Spleen (tissue), 11 donors: ENCODE measurements around the gene GPR62. TPM values are rescaled to one million over a fixed set of nuclear protein-coding genes. Genes with fewer than 3 reads are reported as not detected.

Source experiments
- DNase-seq: peaks from one replicate; pipeline ENCODE4 v3.0.0-alpha.2; 2020
- H3K27ac ChIP-seq, 8 donors: fragments of 200-600 bp; sonication (generic) in 7 of 8; 1 replicate in 4 of 8; 2 replicates in 4 of 8; pipeline versions ENCODE4 v1.5.0 to v1.8.0; 2016 to 2021; ENCODE audit warnings: inconsistent platforms in 4 of 8, mild to moderate bottlenecking in 4 of 8, moderate library complexity in 1 of 8
- H3K27me3 ChIP-seq, 7 donors: fragments of 200-600 bp; sonication (generic) in 6 of 7; replicated peaks in 1 of 7; 1 replicate in 4 of 7; 2 replicates in 3 of 7; pipeline versions ENCODE4 v1.5.0 to v1.8.0; 2016 to 2021; ENCODE audit warnings: inconsistent platforms in 3 of 7, mild to moderate bottlenecking in 1 of 7
- H3K36me3 ChIP-seq, 6 donors: fragments of 200-600 bp; sonication (generic) in 5 of 6; 1 replicate in 4 of 6; 2 replicates in 2 of 6; pipeline versions ENCODE4 v1.5.0 to v1.8.0; 2016 to 2021; ENCODE audit warnings: inconsistent platforms in 2 of 6
- H3K4me1 ChIP-seq, 6 donors: fragments of 200-600 bp; sonication (generic) in 5 of 6; 1 replicate in 3 of 6; 2 replicates in 3 of 6; pipeline versions ENCODE4 v1.5.0 to v1.8.0; 2016 to 2021; ENCODE audit warnings: inconsistent platforms in 3 of 6
- H3K4me3 ChIP-seq, 8 donors: fragments of 200-600 bp; sonication (generic) in 7 of 8; 1 replicate in 4 of 8; 2 replicates in 4 of 8; pipeline versions ENCODE4 v1.5.0 to v1.8.0; 2016 to 2021; ENCODE audit warnings: inconsistent platforms in 4 of 8, mild to moderate bottlenecking in 4 of 8, moderate library complexity in 2 of 8
- H3K9me3 ChIP-seq, 8 donors: fragments of 200-600 bp; sonication (generic) in 7 of 8; 1 replicate in 4 of 8; 2 replicates in 4 of 8; pipeline versions ENCODE4 v1.5.0 to v1.8.0; 2016 to 2021; ENCODE audit warnings: inconsistent platforms in 4 of 8
- POLR2A ChIP-seq, 3 donors: fragments of 450-650 bp; IDR thresholded peaks; one replicate each; pipeline ENCODE4 v1.5.1; 2017; ENCODE audit warnings: antibody characterized with exemption in 3 of 3, mild to moderate bottlenecking in 1 of 3
- POLR2AphosphoS5 ChIP-seq, 3 donors: sonication (generic); formaldehyde crosslinking; IDR thresholded peaks; one replicate each; pipeline ENCODE4 v1.5.1; 2017; ENCODE audit warnings: antibody characterized with exemption in 3 of 3
- WGBS, 5 donors: extraction: QIAGEN DNeasy Blood & Tissue Kit in 3 of 5; methylation state at CpG; one replicate each; pipeline versions ENCODE4 v1.1.5 to v1.1.7; 2013 to 2018; 5-methylcytosine and 5-hydroxymethylcytosine counted together
- intact Hi-C: fragments of 100-400 bp; cut with DNase I; formaldehyde crosslinking; loops from one replicate; pipeline ENCODE4 v1.15.0; 2023; ENCODE audit warnings: low total_unique reads
- polyA plus RNA-seq, 3 donors: library from polyadenylated mRNA; stranded (reverse); fragments of 200-250 nt; gene quantifications; one replicate each; pipeline ENCODE4 v1.2.1, GENCODE V29; 2013
- total RNA-seq, 7 donors: library from RNA; depleted of rRNA in 3 of 7; stranded (reverse); fragments of >200 nt in 3 of 7; fragmentation: NEBNext Ultra II Directional in 4 of 7; extraction: Animal tissue kit (Norgen Biotek cat#: 25700) in 4 of 7; gene quantifications; one replicate each; pipeline versions ENCODE4 v1.1.0 to v1.2.1, GENCODE V29; 2016 to 2021
- TF ChIP-seq, protein P1 (sequence below), 11 experiments: fragments of 200-600 bp in 7 of 11; fragments of 450-650 bp in 4 of 11; sonication (generic) in 4 of 11; IDR thresholded peaks in 8 of 11; conservative IDR thresholded peaks in 3 of 11; 1 replicate in 7 of 11; 2 replicates in 4 of 11; pipeline versions ENCODE4 v1.4.0 to v1.8.0; 2016 to 2021; ENCODE audit warnings: antibody characterized with exemption in 11 of 11, inconsistent platforms in 4 of 11, mild to moderate bottlenecking in 1 of 11
- donor health status: healthy with polysubstance abuse.
- donor health status: DM: no; HTN: no; CAD: no; lungs with moderate emphysema.
- donor health status: DM: no; HTN: no; CAD: no.
- donor health status: Bipolar disorder and iron deficiency.
- donor health status: healthy.
- donor health status: DM: no; HTN: no; CAD: no.
- donor health status: DM: yes; HTN: yes; CAD: no.

The GPR62 gene
- total and polyA plus RNA-seq, 10 donors, result 0.04 to 0.39 (median 0.05) TPM; not detected in 6

DNA sequence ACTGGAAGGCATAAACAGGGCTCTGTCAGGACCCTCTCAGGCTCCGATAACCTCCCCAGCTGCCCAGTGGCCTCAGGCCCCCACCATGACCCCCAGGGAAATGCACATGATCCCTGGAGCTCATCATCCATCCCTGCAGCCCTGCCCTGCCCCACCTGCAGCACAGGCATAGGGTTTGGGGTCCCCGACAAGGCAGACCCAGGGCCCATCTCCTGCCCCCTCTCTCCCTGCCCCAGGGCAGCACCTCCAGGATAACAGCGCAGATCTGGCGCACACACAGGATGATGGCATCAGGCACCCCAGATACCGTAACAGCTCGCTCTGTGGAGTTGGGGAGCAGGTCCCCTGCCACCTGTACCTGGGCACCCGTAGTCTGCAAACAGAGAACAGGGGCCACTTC lies 4.5 kb downstream of the GPR62 start:
- 96 to 100% (median 97%) methylated on average over 1 to 7 of the region's 7 CpGs for WGBS, 5 donors
- DNase-seq, result no peak
- peaks cover 0 to 34% (median 0%) of the 10 kb centered on the region in 6 donors for H3K36me3 ChIP-seq
- intact Hi-C loops, result no loop called here
- peaks cover 0 to 35% (median 15%) of the 10 kb centered on the region in 7 donors for H3K27me3 ChIP-seq
- H3K9me3 ChIP-seq, result no peaks in the 10 kb centered on the region
- H3K4me1 ChIP-seq, result peaks cover 6 to 56% (median 27%) of the 10 kb centered on the region in 6 donors
- H3K4me3 ChIP-seq, result no peak overlapping the region
- H3K27ac ChIP-seq, result no peak overlapping the region
- TF ChIP-seq POLR2A (IDR thresholded peaks at IDR 0.05) (no peak), POLR2AphosphoS5 (IDR thresholded peaks at IDR 0.05) (no peak)
- TF ChIP-seq, protein P1, sequence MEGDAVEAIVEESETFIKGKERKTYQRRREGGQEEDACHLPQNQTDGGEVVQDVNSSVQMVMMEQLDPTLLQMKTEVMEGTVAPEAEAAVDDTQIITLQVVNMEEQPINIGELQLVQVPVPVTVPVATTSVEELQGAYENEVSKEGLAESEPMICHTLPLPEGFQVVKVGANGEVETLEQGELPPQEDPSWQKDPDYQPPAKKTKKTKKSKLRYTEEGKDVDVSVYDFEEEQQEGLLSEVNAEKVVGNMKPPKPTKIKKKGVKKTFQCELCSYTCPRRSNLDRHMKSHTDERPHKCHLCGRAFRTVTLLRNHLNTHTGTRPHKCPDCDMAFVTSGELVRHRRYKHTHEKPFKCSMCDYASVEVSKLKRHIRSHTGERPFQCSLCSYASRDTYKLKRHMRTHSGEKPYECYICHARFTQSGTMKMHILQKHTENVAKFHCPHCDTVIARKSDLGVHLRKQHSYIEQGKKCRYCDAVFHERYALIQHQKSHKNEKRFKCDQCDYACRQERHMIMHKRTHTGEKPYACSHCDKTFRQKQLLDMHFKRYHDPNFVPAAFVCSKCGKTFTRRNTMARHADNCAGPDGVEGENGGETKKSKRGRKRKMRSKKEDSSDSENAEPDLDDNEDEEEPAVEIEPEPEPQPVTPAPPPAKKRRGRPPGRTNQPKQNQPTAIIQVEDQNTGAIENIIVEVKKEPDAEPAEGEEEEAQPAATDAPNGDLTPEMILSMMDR (IDR thresholded peaks at IDR 0.05 in 8 of 11, conservative IDR thresholded peaks at IDR 0.05 in 3 of 11), result no peak

DNA sequence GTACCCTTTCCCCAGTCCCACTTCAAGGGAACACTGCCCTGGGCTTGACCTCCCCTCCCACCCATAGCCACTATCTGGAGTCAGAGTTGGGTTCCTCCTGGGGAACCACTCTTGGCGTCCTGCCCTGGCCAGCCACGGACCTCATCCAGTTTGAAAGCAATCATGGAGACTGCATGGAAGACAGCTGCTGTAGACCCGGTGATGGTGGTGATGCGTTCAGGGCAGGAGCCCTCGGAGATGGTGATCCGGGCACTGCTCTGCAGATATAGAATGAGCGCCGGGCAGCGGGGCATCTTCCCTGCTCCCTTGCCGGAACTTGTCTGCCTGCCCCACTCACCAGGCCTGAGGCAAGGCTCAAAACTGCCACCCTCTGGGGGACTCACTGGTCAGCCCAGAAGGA lies 5.2 kb downstream of the GPR62 start:
- no peak for DNase-seq
- Histone ChIP-seq H3K4me1 (peaks cover 6 to 55% (median 25%) of the 10 kb centered on the region in 6 donors), H3K27ac (no peak overlapping the region), H3K4me3 (no peak overlapping the region), H3K9me3 (no peaks in the 10 kb centered on the region), H3K36me3 (peaks cover 0 to 34% (median 0%) of the 10 kb centered on the region in 6 donors), H3K27me3 (peaks cover 0 to 27% (median 12%) of the 10 kb centered on the region in 7 donors)
- TF ChIP-seq, protein P1 (IDR thresholded peaks at IDR 0.05 in 8 of 11, conservative IDR thresholded peaks at IDR 0.05 in 3 of 11), result no peak
- no peak for TF ChIP-seq POLR2A (IDR thresholded peaks at IDR 0.05)
- no peak for TF ChIP-seq POLR2AphosphoS5 (IDR thresholded peaks at IDR 0.05)
- intact Hi-C loops, result no loop called here
- 83 to 96% (median 92%) methylated on average over 8 to 10 of the region's 10 CpGs for WGBS, 5 donors

DNA sequence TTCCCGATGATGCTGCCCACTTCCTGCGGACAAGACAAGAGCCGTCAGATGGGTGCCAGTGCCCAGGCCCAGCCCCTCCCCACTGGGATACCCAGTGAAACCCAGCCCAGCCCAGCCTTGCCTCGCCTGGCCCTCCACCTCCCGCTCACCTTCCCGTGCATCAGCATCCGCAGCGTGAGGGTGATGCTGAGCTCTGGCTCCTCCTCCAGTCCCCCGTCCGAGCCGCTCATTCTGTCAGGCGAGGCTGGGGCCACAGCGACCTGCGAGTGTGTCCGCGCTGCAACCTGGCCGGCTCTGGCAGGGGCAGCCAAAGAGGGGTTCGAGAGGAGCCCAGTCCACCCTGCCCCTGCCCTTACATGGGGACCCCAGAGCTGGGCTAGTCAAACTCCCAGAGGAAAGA lies 5.8 kb downstream of the GPR62 start:
- no peak overlapping the region for H3K27ac ChIP-seq
- peaks cover 0 to 34% (median 0%) of the 10 kb centered on the region in 6 donors for H3K36me3 ChIP-seq
- peaks cover 6 to 52% (median 22%) of the 10 kb centered on the region in 6 donors for H3K4me1 ChIP-seq
- no peak for TF ChIP-seq POLR2A (IDR thresholded peaks at IDR 0.05)
- TF ChIP-seq POLR2AphosphoS5 (IDR thresholded peaks at IDR 0.05), result no peak
- TF ChIP-seq, protein P1 (IDR thresholded peaks at IDR 0.05 in 8 of 11, conservative IDR thresholded peaks at IDR 0.05 in 3 of 11), result no peak
- intact Hi-C loops, result no loop called here
- DNase-seq, result no peak
- no peaks in the 10 kb centered on the region for H3K9me3 ChIP-seq
- H3K4me3 ChIP-seq, result no peak overlapping the region
- H3K27me3 ChIP-seq, result peaks cover 0 to 21% (median 7%) of the 10 kb centered on the region in 7 donors
- WGBS, 5 donors, result 91 to 95% (median 95%) methylated on average over 14 to 18 of the region's 18 CpGs

DNA sequence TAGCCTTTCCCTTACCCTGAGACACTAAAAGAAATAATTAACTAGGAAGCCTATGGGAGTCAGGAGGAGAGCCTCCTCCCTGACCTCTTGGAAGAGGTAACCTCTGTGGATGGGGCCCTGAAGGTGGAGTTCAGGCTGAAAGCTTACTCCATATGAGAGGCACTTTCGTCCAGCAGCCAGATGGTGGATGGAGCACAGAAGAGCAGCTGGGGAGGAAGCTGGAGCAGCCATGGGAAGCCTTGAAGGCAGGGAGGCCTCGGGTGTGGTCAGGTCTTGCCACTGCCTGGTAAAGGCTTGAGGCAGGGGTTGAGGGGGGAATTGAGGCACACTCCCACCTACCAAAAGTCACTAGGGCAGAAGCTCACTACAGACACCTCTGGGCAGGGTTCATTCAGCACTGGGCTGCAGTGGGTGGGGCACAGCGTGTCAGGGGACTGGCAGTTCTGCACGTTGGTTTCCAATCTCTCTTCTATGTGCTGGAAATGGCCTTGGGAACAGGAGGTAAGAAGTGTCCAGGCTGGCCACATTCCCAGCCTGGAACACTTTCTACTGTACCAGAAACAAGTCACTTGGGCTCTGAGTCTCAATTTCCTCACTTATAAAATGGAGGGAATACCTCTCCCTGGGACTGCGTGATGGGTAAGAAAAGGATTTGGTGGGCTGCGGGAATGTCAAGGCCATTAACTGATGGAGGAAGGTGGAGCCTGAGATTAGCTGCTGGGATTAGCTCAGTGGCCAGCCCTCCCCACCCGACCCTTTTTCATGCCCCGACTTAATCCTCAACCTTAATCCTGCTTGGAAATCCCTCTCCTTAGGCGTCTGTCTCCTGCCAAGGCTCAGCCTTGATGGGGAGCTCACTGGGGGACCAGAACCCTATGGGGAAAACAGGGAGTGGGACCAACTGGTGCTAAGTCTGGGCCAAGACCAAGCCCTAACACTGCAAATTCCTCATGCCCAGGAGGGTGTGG lies 6.7 kb downstream of the GPR62 start:
- Histone ChIP-seq H3K4me3 (no peak overlapping the region), H3K9me3 (no peaks in the 10 kb centered on the region), H3K4me1 (peaks cover 0 to 52% (median 22%) of the 10 kb centered on the region in 6 donors), H3K27ac (peak overlapping the region in 2 of 8 donors; percentile 15), H3K36me3 (peaks cover 0 to 34% (median 0%) of the 10 kb centered on the region in 6 donors), H3K27me3 (peaks cover 0 to 17% (median 0%) of the 10 kb centered on the region in 7 donors)
- TF ChIP-seq POLR2A (IDR thresholded peaks at IDR 0.05) (no peak), POLR2AphosphoS5 (IDR thresholded peaks at IDR 0.05) (no peak)
- TF ChIP-seq, protein P1 (IDR thresholded peaks at IDR 0.05 in 8 of 11, conservative IDR thresholded peaks at IDR 0.05 in 3 of 11), result no peak
- 56 to 70% (median 68%) methylated on average over 9 of the region's 9 CpGs for WGBS, 5 donors
- DNase-seq, result no peak
- intact Hi-C loops, result no loop called here
